T1000 (cell line): ENCODE data around the gene PRKAA2.

ENCODE experiments used
- DNase-seq: peaks from one replicate; lab custom pipeline; 2025; ENCODE audit warnings: mixed read lengths; lab: John Stamatoyannopoulos, UW

Gene PRKAA2

GRCh38 chr1:56654126-56654923 is 9.2 kb downstream of the PRKAA2 start:
- DNase-seq = no peak

GRCh38 chr1:56655991-56656613 is 11.0 kb downstream of the PRKAA2 start:
- DNase-seq = no peak

GRCh38 chr1:56658254-56658653 is 13.1 kb downstream of the PRKAA2 start:
- DNase-seq = no peak

- no peak for DNase-seq
These were observed 15.2 kb downstream of the PRKAA2 start for GRCh38 chr1:56660293-56660692.

- no peak for DNase-seq
These were observed 18.7 kb downstream of the PRKAA2 start for GRCh38 chr1:56663846-56664245.

GRCh38 chr1:56665384-56665783 is 20.3 kb downstream of the PRKAA2 start:
- DNase-seq = no peak

GRCh38 chr1:56666112-56666608 is 21.0 kb downstream of the PRKAA2 start:
- no peak for DNase-seq

GRCh38 chr1:56670350-56670749 is 25.2 kb downstream of the PRKAA2 start:
- no peak for DNase-seq

- DNase-seq = no peak
These were observed 26.0 kb downstream of the PRKAA2 start for GRCh38 chr1:56671085-56671484.

- no peak for DNase-seq
These were observed 26.4 kb downstream of the PRKAA2 start for GRCh38 chr1:56671542-56671941.

GRCh38 chr1:56672579-56672978 is 27.5 kb downstream of the PRKAA2 start:
- no peak for DNase-seq

- no peak for DNase-seq
These were observed 30.6 kb downstream of the PRKAA2 start for GRCh38 chr1:56675763-56676162.

- DNase-seq = peak; percentile 24
These were observed 31.5 kb downstream of the PRKAA2 start for GRCh38 chr1:56676571-56677035.

GRCh38 chr1:56683569-56683968 is 38.5 kb downstream of the PRKAA2 start:
- DNase-seq = no peak

GRCh38 chr1:56686169-56686568 is 41.1 kb downstream of the PRKAA2 start:
- no peak for DNase-seq

- peak; percentile 22 for DNase-seq
These were observed 43.5 kb downstream of the PRKAA2 start for GRCh38 chr1:56688522-56689026.

- DNase-seq = no peak
These were observed 51.5 kb downstream of the PRKAA2 start for GRCh38 chr1:56696663-56697062.

GRCh38 chr1:56703747-56704146 is 58.6 kb downstream of the PRKAA2 start:
- no peak for DNase-seq

- DNase-seq = no peak
These were observed 62.3 kb downstream of the PRKAA2 start for GRCh38 chr1:56707379-56707778.

- no peak for DNase-seq
These were observed 64.3 kb downstream of the PRKAA2 start for GRCh38 chr1:56709269-56709880.

- no peak for DNase-seq
These were observed 64.9 kb downstream of the PRKAA2 start for GRCh38 chr1:56709995-56710394.

GRCh38 chr1:56710646-56711045 is 65.5 kb downstream of the PRKAA2 start:
- DNase-seq = no peak

- DNase-seq = no peak
These were observed 67.0 kb downstream of the PRKAA2 start for GRCh38 chr1:56712150-56712549.
